Medulla oblongata (tissue), 1 donor: ENCODE data around the gene TBC1D22A.

Experiments
- DNase-seq: peaks from one replicate; pipeline ENCODE4 v3.0.0-alpha.2; 2015; ENCODE audit errors: extremely low spot score

The TBC1D22A gene

DNA sequence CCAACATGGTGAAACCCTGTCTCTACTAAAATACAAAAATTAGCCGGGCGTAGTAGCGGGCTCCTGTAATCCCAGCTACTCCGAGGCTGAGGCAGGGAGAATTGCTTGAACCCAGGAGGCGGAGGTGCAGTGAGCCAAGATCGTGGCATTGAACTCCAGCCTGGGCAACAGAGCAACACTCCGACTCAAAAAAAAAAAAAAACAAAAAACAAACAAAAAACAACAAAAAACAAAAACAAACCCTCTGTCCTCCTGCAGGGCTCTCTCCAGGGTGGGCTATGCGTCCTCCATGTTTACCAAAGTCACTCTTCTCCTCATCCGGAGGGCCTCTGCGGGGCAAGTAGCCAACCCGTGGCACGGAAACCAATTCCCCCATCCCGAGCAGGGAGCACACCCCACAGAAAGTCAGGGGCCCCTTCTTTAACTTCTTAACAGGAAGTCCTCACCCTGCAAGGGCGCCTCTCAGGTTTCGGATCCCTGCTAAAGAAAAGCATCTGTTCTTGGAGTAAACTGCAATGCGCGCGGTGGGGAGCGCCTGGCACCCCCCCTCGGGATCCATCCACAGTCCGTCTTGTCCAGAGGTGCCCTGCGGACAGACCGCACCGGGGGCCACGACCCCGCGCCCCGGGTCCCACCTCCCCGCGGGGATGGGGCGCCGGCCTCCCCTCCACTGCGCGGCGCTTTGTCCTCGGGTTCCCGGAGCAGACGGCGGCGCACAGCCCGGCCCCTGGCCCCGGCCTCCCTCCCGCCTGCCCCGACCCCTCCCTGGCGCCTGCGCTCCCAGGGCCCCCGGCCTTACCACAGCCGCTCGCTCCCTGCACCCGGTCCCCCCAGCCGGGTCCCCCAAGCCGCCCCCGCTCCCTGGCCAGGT, 25.1 kb upstream of the TBC1D22A start:
- DNase-seq, result peak; percentile 51

DNA sequence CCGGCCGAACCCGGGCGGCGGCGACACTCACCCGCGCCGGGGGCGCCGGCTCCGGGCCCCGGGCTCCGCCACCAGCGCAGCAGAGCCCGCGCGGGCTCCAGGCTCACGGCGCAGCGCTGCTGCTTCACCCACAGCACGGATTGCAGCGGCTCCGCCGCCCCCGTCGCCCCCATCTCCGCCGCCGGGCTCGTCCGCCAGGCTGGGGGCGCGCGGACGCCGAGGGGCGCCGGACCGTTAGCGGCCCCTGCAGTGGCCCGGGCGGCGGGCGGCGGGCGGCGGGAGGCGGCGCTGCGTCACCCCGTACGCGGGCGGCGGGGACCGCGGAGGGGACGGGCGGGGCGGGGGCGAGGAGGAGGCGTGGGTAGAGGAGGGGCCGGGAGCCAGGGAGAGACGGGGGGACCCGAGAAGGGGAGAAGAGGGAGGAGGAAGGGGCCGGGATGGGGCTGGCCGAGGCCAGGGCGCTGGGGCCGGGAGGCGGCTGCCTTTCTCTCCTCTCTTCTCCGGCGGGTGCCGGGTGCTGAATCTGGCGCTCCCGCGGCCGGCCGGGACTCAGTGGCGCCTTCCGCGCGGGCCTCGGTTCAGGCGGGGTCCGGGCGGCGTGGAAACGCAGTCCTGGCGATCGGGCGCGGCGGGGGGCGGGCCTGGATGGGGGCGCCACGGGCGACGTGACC, 24.3 kb upstream of the TBC1D22A start, which contains the start of gene CERK:
CERK (minus strand) TSS at position 277 of the 671 bp plus-strand sequence; CDS start at position 173, 104 bp downstream.
- DNase-seq, result peak; percentile 80

DNA sequence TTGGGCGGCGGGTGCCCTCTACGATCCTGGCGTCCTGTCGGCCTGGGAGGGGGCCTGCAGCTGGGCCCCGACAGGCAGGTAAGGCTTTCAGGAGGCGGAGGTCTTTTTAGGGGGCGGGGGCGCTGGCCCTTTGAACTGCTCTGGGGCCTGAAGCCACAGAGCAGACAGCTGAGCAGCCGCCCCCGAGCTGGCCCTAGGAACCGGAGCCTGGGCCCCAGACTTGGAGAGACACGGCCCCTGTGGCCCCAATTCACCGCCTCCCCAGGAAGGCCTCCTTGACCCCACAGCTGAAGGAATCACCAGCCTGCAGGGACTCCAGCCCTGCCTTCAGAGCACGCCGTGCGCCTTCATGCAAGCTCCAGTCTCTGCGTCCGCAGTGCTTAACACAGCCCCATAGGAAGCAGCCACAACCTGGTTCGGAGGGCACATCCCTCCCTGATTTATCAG, 23.8 kb upstream of the TBC1D22A start:
- no peak for DNase-seq

DNA sequence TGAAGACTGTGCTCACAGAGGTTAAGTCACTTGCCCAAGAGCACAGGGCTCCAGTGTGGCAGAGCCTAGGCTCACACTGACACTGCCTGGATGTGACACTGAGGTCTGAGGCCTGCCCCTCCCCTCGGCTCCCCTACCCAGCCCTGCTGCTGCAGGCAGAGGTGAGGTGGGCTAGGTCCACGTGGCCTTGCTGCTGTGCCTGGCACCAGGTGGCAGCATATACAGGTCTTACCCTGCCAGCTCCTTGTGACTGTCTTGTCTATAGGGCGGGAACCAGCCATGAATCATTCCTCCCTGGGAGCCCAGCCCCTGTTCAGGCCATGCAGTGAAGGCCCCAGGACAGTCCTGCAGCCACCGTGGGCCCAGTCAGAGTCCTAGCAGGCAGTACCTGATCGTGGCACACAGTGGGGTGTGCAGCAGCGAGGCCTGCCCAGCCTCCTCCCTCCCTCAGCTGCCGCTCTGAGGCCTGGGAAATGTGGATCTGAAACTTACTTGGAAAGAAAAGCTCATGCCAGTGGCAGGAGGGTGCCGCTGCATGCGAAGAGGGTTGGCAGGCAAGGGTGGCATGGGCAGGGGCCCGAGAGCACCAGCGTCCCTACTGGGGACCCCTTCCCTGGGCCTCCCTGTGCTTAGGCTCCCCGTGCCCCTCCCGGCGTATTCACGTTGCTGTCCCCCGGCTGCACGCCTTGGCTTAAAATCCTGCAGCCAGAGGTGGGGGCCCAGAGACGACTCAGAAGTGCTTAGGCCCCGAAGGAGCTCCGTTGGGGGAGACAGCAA, 23.2 kb upstream of the TBC1D22A start:
- DNase-seq, result peak; percentile 30

DNA sequence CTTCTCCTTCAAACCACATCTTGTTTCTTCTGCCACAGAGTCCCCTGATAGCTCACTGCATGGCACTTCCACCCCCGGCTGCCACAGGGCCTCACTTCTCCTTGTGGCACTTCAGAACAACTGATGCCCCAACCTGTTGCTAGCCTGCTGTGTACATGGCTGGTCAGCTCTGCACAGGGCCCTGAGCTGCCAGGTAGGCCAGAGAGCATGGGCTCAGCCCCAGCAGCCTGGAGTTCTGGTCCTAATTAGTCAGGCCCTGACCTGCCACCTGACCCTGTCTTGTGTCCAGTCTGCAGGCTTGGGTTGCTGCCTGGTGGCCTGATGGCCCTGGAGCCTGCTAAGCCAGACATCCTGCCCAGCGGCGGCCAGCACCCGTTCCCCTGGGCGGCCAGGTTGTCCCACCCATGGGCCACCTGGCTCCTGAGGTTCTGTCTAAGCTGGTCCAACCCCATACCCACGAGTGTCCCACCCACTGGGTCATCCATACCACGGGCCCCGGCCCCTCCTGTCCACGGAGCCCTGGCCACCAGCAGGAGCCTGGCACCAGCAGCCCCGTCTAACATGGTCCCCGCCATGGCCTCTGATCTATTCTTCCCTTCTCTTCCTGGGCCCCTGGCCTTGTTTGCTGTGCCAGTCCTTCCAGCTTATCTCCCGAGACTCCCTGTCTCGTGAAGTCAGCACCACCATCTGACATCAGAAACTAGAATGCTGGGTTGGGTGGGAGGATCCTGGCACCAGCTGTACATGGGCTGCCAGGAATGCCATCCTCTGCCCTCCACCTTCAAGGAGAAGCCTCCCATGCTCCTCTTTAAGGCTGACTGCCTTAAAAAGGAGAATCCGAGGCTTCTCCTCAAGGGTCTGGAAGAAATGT, 21.3 kb upstream of the TBC1D22A start:
- no peak for DNase-seq

DNA sequence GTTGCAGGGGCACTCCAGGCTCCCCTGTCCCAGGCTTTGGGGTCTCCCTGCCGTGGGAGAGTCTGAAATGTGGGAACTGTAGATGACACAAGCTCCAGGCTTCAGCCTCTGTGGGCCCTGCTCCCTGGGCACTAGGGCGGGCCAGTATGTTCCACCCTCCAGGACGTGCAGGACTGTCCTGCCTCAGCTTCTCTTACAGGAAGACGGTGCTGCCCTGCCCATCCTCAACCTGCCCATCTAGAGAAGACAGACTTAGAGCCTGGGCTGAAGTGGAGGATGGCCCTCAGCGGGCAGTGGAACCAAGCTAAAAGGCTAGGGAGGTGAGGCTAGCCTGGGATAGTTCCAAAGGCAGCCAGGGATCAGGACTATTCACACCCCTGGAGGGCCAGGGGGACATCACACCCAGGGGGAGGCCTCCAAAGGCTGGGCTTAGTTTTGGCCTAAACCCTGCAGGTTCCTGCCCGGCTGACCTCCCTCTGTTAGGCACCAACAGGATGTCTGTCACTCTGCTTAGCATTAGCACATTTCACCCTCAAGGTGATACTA, 20.4 kb upstream of the TBC1D22A start:
- no peak for DNase-seq

DNA sequence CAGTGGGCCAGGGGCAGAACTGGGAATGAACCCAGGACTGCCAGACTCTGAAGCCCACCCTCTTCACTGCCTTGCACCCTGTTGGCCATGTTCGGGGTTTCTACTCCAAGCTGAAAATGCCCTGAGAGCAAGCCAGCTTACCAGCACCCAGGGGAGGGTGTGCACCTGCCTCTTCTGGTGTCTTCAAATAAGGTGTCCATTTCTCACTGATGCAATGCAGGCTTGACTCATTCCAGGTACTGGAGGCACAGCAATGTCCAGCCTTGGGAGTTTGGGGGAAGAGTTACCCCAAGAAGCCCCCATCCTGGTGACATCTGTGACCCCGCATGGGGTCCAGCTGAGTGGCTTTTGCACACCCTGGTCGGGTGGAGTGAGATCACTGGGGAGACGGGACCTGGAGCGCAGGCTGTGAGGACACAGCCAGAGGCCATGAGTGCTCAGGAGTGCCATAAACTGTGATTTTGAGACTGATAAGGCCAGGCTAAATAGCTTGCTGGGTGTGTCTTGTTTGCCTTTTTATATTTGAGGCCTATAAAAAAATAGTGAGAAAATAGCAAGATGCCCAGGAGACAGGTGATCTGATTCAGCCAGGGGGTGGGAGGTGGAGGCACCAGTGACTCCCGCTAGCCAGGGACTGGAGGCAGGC, 19.8 kb upstream of the TBC1D22A start:
- no peak for DNase-seq

DNA sequence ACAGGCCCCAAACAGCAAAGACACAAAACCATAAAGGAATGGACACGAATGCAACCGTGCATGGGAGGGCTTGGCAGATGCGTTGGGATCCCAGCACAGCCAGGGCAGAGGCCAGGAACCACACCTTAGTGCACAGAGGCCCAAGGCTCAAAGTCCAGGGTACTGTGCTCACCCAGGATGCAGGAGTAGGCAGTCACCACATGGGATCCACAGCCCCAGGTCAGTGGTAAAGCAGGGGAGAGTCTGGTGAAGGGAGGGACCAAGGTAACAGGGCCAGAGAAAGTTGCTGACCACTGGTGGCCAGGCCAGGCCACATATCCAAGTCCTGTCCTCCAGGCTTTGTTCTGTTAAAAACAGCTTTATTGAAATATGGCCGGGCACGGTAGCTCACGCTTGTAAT, 17.9 kb upstream of the TBC1D22A start:
- no peak for DNase-seq

DNA sequence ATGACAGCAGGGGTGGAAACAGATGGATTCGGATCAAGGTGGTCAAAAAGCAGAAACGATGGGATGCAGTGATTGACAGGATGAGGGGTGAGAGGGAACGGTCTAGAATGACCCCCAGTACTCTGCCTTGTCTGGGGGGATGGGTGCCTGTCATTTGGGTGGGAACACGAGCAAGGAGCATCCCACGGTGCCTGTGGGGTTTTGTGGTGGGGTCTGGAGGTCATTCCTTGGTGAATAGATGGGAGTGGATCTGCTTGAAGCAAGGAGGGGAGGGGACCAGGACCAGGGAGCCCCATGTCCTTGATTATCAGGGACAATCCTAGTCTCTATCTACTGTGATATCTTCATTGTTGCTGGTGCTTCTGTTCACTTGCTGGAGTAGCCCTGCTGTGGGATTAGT, 16.3 kb upstream of the TBC1D22A start:
- DNase-seq, result no peak

DNA sequence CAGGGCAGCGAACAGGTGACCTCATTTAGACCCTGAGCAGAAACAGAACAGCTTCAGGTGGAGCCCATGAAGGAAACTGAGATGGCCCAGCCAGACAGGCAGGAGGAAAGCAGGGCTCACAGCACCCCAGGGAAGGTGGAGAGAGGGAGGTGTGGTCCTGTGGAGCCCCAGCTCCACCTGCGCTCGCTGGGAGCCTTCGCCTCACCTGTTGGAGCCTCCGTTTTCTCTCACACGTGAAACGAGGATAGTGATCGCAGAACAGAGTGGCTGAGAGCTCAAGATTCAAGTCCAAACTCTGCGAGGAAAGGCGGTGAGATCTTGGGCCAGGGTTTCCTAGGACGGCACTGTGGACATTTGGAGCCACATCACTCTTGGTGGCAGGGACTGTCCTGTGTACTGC, 15.8 kb upstream of the TBC1D22A start:
- no peak for DNase-seq

DNA sequence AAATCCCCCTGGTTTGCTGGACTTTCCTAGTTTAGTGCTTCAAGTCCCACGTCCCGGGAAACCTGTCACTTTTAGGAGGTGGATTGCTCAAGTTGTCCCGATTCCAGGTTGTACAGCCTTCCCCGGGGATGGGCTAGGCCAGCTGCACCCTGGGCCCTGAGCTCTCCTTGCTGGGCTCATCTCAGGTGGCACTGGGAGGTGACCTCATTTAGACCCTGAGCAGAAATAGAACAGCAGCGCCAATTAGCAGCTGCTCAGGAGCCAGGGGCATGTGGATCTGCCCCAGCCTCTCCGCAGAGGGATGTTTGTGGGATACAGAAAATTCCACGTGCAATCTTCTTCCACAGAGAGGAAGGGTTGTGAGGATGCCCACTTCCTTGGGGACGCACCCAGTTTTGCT, 14.8 kb upstream of the TBC1D22A start:
- DNase-seq, result no peak

DNA sequence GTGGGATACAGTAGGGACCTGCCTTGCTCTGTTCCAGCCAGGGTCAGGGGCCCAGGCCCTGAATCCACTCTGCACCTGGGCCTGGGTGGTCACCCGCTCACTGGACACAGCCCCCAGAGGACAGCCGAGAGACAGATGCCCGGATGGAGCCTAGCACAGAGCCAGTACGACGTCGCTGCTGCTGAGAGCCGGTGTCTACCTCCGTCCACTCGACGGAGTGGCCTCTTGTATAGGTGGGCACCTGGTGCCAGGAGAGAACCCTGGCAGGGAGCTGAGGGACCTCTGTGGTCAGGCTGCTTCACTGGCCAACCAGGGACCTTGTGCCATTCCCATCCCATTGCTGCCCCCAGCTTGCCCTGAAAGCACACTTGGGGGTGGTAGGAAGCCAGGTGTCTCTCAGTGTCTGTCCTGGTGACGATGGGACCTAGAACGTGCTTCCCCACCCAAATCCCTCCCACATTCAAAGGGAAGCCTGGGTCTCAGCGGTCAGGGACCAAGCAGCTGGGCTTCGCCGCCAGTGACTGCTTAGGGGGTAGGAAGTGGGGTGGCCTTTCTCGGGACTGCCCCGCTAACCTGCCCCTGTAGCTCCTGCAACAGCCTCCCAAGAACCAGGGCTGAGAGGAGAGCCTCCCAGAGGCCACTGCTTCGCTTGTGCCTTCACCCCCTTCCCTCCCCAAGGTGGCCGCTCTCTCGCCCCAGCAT, 14.1 kb upstream of the TBC1D22A start:
- no peak for DNase-seq

DNA sequence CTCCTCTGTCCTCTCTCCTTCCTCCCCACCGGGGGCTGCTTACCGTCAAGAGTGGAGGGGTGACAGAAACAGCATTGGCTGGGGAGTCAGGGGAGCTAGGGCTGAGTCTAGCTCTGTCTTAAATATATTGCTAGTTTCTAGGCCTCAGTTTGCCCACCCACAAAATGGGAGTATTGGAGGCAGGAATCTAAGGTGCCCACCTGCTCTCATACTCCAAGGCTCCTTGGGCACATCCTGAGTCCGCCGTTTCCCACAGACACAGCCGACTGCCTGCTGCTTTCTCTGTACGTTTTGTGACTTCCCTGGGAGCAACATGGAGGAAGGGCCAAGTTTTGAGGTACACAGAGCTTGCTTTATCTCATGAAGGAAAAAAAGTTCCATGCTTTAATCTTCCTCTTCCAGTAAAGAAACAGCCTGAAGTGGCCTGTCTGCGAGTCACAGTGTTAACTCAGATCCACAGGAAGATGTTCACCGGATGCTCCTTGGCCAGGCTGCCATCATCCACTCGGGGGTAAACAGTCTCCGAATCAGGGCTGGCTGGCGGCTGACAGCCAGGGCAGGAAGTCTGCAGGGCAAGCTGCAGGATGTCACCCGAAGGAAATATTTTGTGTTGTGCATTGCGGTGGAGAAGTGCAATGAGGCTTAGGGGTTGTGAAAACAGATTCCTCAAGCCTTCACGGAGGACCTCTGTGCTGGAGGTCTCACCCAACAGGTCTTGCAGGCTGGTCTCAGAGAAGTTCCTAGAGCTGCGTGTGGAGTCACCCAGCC, 13.4 kb upstream of the TBC1D22A start:
- DNase-seq, result no peak

DNA sequence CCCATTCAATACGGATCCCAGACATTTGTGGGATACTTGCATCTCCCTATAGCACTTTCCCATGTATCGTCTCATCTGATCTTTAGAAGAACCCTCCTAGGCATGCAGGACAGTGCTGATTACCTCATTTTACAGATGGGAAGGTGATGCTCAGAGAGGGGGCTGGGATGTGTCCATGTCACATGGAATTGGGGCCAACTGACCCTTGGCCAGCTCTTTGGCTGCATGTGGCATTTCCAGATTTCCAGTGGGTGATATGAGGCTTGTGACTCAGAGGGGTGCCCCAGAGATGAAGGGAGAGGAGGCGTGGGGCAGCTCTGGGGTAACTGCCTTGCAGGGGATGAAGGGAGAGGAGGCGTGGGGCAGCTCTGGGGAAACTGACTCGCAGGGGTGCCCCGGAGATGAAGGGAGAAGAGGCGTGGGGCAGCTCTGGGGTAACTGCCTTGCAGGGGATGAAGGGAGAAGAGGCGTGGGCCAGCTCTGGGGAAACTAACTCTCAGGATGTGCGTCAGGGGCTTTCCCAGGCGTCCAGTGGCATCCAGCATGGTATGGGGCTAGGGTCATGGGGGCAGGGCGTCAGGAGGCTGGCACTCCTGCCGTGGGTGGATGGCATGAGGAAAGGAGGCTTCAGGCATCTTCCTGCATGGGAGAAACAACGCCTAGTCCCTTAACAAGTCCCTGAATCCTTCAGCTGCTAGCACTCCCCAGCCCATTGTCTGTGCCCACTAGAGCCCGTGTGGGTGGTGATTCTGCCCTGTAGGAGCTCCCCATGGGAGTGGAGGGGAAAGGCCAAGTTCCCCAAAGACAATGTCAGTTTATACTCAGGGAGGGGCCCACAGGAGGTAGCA, 12.5 kb upstream of the TBC1D22A start:
- no peak for DNase-seq

DNA sequence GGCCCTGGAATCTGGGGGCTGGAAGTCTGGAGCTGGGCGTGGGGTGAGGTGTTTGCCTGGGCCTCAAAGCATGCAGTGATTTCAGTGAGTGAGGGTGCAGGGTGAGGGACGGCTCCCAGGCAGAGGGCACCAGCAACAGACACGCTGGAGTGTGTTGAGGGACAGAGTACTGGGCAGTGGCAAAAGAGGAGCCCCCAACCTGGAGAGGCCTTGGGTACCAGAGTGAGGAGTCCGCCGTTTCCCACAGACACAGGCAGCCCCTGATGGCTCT, 12.0 kb upstream of the TBC1D22A start:
- no peak for DNase-seq

DNA sequence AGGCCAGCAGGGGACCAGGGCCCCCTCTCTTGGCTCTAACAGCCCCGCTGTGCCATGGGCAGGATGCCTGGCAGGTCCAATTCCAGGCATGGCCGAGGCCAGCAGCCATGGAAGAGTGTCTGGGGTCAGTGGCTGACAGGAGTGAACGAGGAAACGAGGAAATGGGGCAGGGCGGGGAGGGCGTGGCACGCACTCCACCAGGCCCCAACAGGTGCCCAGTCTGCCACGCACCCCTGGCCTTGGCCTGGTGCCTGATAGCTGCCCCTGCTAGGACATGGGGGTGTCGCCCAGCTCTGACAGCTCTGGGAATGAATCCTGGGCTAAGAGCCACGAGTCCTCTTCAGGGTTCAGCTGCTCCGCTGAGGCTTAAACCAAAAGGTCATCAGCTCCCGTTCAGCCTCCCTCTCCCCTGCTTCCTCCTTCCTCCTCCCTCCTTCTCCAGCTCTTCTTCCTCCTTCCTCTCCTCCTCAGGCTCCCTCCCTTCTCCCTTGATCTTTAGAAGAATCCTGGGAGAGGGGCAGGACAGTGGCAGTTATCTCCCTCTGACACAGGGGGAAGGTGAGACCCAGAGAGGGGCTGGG, 11.5 kb upstream of the TBC1D22A start:
- DNase-seq, result no peak

DNA sequence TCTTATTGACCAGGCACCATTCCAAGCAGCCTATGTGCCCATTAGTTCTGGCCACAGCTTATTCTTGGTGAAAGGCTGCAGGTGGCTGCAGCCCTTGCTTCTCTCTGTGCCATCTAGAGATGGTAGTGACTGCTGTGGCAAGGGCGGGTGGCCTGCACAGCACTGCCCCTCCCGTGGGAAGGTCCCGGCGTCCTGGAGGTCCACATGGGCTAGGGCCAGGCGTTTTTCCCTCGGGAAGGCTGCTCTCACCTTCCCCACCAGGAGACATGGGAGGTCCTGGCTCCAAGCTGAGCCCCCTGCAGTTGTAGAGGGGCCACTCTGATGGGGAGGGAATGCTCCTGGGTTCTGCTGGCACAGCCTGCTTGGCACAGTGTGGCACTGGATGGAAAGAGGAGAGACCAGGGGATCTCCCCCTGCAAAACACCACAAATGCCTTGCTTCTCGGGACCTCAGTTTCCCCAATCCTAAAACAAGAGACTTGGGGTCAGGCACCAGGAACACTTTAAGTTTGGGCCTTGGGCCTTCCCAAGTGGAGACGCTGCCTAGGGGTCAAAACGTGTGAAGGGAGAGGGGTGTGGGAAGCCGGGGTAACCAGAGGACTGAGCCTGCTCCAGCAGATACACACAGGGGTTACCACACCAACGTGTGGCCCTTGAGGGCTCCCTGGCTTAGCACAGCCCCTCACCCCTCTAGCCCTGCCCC, 10.0 kb upstream of the TBC1D22A start:
- DNase-seq, result no peak

DNA sequence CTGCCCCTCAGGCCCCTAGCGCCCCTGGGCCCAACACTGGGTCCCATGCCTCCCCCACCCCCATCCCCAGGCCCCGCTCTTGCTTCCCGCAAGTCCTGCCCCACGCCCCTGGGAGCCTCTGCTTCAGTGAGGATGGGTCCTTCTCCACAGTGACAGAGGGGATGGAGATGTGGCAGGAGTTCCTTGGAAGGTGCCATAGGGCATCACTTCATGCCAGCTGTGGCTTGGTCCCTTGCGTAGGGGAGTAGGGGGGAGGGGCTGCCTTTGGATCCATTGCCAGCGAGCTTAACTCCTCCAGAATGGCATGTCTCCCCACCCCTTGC, 9.5 kb upstream of the TBC1D22A start:
- DNase-seq, result no peak
